Femur (tissue), 1 donor: ENCODE measurements around the gene SERBP1.
"Not testable (repeated sequence)": the region's sequence is repeated elsewhere in the genome, so short reads cannot be mapped to it uniquely, and the experiment has no call there.

Source experiments
- DNase-seq: peaks from one replicate; pipeline ENCODE4 v3.0.0-alpha.2; 2017

The SERBP1 gene

DNA sequence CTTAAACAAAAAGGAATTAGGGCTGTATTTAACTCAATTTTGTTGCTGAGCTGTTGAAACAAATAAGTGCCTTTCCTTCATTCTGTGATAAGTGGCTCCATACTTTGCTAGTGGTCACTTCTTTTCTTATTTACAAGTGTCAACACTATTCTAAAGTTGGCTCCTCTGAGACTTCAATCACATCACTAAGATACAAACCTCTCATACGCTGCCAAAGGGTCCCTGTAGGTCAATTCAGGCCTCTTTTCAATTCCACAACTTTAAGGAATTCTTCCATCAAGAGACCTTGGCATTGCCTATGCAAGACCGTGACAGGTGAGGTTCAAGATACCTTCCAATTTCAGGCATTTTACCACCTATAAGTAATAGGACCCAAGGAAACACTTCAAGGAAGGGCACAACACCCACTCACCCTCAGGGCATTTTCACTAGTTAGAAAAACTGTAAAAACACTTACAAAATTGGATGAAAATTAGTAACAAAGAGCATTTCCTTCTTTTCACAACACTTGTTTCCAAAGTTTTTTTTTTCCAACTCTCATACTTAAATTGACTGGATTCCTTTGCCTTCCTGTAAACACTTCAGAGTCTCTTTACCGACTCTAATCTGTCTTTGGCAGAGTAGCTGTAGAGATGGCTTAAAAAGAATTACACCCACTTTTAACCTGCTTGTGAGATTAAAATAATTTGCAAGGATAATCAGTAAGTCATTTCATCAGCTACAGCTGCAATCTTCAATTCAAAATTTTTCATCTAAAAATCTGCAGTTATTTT lies 24.5 kb downstream of the SERBP1 start:
- DNase-seq: no peak

DNA sequence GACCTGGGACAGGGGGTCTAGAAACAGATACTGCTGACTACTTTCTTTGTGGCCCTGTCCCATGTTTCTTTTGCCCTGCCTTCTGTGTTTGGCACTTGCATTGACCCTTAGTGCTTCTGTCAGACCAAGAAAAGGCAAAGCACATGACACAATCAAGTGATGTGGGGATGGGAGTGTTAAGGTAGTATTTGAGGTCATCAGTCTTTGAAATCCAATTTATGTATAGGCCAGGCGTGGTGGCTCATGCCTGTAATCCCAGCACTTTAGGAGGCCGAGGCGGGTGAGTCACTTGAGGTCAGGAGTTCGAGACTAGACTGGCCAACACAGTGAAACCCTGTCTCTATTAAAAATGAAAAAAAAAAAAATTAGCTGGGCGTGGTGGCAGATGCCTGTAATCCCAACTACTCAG lies 26.0 kb downstream of the SERBP1 start:
- no peak for DNase-seq

DNA sequence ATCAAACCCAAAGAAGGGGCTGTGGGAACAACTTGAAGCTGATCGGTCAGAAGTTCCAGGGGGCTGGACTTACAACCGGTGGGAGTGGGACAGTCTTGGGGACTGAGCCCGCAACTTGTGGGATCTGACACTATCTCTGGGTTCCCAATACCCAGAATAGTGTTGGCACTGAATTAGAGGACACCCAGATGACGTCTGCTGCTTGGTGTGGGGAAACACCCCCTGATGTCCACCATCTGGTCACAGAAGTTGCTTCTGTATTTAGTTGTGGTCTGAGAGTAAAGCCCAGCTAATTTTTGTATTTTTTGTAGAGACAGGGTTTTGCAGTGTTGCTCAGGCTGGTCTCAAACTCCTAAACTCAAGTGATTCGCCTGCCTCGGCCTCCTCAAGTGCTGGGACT lies 28.8 kb downstream of the SERBP1 start:
- DNase-seq: no peak

DNA sequence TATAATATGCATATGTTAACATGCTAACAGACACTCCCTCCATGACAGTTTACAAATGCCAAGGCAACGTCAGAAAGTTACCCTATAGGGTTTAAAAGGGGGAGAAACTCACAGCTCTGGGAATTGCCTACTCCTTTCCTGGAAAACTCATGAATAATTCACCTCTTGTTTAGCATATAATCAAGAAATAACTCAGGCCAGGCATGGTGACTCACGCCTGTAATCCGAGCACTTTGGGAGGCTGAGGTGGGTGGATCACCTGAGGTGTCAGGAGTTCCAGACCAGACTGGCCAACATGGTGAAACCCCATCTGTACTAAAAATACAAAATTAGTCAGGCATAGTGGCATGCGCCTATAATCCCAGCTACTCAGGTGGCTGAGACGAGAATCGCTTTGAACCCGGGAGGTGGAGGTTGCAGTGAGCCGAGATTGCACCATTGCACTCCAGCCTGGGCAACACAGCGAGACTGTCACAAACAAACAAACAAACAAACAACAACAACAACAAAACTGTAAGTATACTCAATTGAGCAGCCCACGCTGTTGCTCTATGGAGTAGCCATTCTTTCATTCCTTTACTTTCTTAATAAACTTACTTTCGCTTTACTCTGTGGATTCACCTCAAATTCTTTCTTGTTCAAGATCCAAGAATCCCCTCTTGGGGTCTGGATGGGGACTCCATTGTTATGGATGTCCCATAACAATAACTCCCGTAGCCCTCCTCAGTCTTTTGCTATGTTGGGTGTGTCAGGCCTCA lies 30.0 kb downstream of the SERBP1 start:
- not testable (repeated sequence) for DNase-seq

DNA sequence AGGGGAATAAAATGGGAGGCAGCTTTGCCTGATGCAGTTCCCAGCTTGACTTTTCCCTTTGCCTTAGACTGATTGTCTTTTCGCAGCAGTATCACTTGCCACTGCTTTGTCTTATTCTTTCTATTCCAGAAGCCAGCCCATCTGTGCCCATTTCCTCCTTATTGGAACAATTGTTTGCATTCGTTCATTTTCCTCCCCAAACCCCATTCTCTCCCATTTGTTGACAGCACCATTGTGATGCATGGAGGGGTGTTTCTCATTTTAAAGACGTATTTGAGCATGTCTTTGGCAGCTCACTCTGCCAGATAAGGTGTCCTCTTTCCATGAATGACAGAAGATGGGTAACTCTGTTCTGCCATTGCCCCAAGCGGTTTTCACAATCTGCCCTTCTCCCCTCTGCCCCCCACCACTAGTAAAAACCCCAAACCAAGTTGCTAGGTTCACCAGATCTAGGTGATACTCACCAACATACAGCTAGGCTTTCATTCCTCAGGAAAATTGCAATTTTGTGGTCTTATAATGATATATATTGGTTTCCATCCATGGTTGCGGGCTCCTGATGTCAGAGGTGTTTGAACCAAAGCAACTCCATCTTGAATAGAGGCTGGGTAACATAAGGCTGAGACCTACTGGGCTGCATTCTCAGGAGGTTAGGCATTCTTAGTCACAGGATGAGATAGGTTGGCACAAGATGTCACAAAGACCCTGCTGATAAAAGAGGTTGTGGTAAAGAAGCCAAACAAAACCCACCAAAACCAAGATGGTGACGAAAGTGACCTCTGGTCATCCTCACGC lies 30.8 kb downstream of the SERBP1 start:
- no peak for DNase-seq

DNA sequence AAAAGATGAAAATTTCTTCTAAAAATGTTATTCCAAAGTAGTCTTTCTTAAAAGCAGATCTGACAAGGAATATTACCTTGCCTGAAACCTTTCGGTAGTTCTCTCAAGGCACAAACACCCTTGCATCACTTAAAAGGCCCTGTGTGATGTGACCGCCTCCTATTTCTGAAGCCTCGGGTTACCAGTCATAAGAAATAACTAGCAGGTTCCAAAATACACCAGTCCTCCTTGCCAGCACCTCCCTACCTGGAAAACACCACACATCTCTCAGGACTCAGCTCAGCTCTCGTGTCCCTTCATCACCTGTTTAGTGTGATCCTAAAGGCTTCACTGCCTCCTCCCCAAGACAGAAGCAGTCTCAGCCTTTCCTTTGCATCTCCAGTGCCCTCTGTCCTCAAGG lies 35.7 kb downstream of the SERBP1 start:
- no peak for DNase-seq

DNA sequence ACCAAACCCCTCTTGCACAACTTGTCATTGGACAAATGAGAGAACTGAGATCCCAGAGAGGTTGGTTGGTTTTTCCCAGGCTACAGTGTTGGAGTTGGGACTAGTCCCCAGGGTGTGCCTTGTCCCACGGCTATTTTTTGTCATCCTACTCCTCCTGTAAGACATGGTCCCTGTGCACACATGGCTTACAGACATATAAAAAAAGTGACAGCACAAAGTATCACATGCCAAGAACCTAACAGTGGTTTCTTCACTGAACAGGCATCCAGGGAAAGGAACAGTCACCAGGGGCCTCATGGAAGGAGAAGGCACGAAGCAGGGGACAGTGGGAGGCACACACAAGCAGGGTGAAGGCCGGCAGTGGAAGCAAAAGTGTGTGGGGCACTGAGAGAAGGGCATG lies 36.5 kb downstream of the SERBP1 start:
- no peak for DNase-seq

DNA sequence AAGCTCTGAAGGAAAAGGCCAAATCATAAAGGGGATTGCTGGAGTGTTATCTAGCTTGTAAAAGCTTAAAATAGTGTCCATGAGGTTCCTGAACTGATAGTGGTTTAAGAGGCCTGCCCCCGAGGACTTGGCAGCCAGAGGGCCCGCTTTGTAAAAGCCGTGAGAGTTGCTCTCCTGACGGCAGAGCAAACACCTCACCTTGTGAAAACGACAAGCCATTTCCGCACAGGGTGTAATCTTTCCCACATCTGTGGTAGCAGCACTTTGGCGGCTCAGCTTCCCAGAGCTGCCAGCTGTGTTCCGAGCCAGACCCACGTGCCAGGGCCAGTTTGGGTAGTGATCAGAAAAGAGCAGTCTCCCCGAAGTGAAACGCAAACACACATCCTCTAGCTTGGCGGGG lies 37.0 kb downstream of the SERBP1 start:
- peak; percentile 67 for DNase-seq

DNA sequence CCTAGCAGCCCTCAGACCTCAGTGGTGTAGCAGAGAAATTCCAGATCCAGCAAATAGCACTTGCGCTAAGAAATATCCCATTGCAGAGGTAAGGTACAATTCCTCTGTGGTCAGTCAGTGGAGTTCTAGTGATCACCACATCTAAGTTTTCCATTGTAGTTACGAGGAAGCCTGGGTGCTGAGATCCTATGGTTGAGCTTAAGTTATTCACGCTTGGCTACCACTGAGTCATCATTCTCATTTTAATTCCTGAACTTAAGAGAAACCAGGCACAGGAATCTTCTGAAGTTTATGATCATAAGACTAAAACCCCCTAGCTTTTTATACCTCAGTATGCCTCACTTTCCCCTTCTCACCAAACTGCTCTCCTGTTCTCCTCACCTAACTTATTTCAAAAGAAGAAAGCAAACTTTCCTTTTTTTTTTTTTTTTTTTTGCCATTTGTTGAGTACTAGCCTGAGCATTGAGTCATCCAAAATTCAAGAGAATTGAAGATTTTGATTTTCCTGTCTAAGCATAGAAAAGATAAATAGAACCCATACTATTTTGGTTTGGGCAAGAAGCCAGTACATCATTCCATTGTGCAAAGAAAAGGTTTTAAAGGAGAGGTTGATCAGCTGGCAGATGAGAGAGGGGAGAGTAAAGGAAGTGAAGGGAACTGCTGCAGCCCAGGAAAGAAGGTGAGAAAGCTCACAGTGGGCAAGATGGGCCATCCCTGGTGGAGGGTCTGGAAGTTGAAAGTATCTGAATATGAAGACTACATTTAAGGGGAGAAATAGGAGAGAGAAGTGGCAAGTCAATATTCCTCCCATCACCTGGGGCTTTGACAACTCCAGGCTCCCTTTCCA lies 39.9 kb downstream of the SERBP1 start:
- DNase-seq: no peak

DNA sequence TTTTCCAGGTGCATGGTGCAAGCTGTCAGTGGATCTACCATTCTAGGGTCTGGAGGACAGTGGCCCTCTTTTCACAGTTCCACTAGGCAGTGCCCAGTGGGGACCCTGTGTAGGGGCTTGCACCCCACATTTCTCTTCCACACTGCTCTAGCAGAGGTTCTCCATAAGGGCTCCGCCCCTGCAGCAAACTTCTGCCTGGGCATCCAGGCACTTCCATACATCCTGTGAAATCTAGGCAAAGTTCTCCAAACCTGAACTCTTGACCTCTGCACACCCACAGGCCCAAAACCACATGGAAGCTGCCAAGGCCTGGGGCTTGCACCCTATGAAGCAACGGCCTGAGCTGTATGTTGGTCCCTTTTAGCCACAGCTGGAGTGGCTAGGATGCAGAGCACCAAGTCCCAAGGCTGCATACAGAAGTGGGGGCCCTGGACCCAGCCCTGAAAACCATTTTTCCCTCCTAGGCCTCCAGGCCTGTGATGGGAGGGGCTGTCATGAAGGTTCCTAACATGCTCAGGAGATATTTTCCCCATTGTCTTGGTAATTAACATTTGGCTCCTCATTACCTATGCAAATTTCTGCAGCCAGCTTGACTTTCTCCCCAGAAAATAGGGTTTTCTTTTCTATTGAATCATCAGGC lies 46.1 kb downstream of the SERBP1 start:
- no peak for DNase-seq

DNA sequence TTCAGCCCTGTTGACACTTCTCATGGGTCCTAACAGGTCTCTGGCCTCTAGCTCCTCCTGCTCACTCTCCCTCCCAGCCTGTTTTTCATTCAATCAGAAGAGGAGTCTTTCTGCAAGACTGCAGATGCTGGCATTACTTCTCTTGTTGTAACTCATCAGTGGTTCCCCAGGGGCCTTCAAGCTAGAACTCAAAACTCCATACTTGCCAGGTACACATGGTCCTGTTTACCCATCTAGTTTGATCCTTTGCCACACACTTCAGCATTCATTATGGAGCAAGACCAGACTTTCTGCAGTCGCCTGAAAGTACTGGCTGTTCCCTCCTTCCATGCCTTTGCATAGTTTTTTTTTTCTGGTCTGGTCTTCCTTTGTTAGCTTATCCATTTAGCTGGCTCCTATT lies 47.9 kb downstream of the SERBP1 start:
- no peak for DNase-seq

DNA sequence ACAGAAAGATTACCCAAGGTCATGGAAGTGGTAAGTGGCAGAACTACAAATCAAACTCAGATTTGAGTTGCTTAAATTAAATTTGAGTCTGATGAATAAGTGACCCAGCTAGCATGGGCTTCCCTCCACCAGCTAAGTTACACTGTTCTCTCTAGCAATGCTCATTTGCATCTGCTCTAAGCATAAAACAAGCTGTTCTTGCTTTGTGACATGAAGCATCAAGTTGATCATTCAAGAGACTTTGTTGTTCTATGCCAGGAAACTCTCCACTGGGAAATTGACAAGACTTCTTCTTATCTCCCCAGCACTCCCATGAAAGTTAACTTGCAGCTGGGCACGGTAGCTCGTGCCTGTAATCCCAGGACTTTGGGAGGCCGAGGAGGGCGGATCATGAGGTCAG lies 49.0 kb downstream of the SERBP1 start:
- DNase-seq: no peak

DNA sequence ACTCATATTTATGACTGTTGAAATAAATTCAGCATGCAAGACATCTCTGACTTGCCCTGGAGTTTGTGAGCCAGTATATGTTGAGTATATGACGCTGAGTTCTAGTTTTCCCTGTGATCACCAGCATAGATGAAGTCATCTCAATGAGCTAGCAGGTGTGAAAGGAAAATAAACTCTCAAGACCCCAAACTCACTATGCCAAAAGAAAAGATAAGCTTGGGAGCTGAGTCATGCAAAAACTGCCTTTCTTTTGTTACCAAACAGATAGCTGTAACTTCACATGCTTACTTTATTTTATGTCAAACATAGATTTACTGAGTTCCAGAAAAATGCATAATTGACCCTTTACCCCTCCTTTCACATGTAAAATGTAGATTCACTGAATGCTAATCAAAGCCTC lies 52.9 kb downstream of the SERBP1 start:
- DNase-seq: no peak

DNA sequence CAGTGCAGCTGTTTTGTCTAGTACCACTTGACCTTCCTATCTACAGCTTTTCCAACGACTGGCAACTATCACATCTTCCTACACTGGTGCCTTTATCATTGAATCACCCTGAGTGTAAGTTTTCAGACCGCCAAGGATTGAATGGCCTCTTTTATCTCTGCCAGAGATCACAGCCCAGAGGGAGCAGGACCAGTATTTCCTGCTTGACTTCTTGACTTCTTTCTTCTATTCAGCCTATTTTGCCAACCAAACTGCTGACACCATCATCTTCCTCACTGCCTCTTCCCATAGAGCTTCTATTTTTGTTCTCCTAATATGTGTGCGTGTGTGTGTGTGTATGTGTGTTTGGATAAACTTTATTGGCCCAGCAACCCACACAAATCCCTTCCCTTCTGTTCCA lies 53.8 kb downstream of the SERBP1 start:
- DNase-seq: no peak

DNA sequence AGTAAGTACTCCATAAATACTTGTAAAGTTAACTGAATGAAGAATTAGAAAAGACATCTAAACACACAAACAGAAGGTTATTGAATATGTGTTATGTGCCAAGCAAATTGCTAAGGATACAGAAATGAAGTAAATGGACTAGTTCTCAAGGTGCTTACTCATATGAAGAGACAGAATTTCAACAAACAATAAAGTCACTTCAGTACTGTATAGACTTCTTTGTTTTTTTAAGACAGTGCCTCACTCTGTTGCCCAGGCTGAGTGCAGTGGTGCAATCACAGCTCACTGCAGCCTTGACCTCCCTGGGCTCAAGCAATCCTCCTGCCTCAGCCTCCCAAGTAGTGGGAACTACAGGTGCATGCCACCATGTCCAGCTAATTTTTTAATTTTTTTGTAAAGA lies 57.3 kb downstream of the SERBP1 start:
- no peak for DNase-seq

DNA sequence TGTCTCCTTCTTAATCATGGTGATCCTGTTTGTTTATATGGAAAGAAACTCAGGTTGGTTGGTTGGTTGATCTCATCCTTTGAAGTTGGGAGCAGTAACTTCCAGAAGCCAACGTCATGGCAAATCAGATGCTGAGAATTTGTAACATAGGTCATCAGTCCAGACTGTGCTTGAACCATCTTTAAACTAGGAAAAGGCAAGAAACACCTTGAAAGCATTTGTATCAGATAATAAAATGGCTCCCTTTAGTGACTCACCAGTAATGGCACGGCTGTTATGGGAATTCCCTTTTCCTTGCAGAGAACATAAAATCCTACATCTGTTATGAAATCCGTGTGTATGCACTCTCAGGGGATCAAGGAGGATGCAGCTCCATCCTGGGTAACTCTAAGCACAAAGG lies 58.1 kb downstream of the SERBP1 start:
- no peak for DNase-seq

DNA sequence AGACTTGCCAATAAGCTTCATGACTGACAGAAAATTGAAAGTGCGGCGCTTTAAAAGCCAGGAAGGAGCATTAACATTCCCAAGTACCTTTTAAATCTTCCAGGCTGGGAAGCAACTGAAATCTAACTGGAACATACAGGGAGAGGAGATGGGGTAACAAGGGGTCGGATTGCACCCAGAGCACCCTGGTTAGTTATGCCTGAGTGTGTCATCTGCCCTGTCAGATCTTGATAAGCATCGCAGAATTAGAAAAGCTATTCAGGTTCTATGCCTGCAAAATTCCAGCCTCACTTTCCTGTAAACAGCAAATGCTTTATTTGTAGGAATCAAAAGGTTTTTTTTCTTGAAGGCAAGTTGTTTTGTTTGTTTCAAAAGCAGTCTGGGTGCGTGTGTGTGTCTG lies 58.5 kb downstream of the SERBP1 start:
- DNase-seq: no peak

DNA sequence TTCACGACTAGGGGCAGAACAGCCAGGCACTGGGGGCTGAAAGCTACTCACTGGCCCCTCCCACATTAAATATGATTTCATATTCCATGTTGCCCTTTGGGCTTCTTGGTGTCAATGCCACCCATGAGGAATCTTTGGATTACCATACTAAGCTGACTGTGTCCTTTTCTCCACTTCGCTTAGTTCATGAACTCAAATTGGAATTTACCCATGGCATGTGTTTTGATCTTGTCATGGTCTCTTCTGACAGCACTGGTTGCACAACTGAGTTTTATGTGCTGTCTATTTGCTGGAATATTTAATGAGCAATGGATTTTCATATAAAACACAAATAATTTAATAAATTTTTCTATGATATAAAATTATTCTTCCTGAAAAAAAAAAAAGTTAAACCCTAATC lies 59.2 kb downstream of the SERBP1 start:
- no peak for DNase-seq

DNA sequence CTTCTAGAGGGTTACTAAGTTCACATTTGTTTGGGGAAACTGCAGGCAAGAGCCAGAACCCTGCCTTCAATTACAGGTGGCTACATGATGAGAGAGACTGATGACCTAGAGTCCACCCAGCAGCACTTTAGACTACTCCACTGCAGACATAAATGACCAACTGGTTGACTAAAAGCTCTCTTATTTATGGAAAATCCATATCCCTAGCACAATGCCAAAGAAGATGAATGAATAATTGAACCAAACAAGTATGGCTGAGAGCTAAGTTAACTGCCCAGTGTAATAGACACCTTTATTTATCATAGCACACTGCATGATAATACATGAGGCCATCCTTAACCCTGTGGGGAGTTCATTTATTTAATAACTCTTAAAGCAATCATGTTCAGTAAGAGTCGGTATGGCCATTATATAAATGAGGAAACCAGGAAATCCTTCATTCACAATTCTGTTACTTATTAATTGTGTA lies 62.1 kb downstream of the SERBP1 start:
- no peak for DNase-seq

DNA sequence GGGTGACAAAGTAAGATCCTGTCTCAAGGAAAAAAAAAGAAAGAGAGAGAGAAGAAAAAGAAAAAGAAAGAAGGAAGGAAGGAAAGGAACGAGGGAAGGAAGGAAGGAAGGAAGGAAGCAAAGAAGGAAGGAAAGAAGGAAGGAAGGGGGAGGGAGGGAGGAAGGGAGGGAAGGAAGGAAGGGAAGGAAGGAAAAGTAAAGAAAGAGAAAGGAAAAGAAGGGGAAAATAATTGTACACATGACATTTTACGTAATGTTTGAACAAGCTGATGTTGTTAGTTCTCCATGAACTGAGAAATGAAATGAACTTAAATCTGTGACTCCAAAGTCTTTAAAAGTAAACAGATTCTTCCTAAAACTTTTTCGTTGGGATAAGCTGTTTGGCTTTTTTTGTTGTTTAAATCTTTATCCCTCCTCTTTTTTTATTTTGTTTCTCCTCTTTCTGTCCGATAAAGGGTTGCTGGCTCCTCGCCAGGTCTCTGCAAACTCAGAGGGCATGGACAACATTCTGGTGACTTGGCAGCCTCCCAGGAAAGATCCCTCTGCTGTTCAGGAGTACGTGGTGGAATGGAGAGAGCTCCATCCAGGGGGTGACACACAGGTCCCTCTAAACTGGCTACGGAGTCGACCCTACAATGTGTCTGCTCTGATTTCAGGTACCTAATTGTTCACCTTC lies 62.7 kb downstream of the SERBP1 start:
- peak; percentile 29 for DNase-seq

DNA sequence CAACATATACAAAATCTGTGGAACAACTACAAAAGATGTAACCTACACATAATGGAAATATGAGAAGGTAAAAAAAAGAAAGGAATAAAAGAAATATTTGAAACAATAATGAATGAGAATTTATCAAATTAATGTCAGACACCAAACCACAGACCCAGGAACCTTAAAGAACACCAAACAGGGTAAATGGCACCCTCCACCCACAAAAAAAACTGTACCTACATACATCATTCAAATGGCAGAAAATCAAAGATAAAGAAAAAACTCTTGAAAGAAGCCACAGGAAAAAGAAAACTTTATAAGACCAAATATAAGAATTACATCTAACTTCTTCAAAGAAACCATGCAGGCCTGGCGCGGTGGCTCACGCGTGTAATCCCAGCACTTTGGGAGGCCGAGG lies 68.6 kb downstream of the SERBP1 start:
- no peak for DNase-seq

DNA sequence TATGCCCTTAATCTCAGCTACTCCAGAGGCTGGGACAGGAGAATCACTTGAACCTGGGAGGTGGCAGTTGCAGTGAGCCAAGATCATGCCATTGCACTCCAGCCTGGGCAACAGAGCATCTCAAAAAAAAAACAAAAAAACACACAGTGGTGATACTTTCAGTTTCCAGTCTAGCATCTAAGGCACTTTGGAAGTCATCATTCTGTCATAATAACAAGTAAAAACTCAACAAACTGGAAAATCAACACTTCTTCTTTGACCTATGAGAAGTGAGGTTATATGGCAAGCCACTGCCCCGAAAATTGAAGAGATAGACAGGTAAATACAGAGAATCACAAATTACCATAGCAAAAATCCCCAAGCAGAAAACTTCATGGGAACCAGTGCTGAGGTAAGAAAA lies 70.6 kb downstream of the SERBP1 start:
- DNase-seq: no peak
